Ishikawa (cell line): Measurements from ENCODE around the gene PPP1R9A.

ENCODE experiments used
- CEBPB ChIP-seq: IDR thresholded peaks from 2 replicates; pipeline ENCODE4 v1.6.1; 2012
- CREB1 ChIP-seq: IDR thresholded peaks from 2 replicates; pipeline ENCODE4 v1.6.1; 2012; ENCODE audit warnings: low read depth
- EGR1 ChIP-seq: IDR thresholded peaks from 2 replicates; pipeline ENCODE4 v1.6.1; 2012
- EP300 ChIP-seq: IDR thresholded peaks from 2 replicates; pipeline ENCODE4 v1.6.1; 2012; ENCODE audit warnings: borderline replicate concordance
- FOXM1 ChIP-seq: IDR thresholded peaks from 2 replicates; pipeline ENCODE4 v1.6.1; 2012; ENCODE audit warnings: low read depth, borderline replicate concordance
- NFIC ChIP-seq: IDR thresholded peaks from 2 replicates; pipeline ENCODE4 v1.6.1; 2012
- RAD21 ChIP-seq: IDR thresholded peaks from 2 replicates; pipeline ENCODE4 v1.6.1; 2012; ENCODE audit warnings: low read depth
- TAF1 ChIP-seq: IDR thresholded peaks from 2 replicates; pipeline ENCODE4 v1.6.1; 2012; ENCODE audit warnings: low read depth, mild to moderate bottlenecking
- TCF12 ChIP-seq: IDR thresholded peaks from 2 replicates; pipeline ENCODE4 v1.6.1; 2012; ENCODE audit warnings: low read depth
- TEAD4 ChIP-seq: IDR thresholded peaks from 2 replicates; pipeline ENCODE4 v1.6.1; 2012
- YY1 ChIP-seq: IDR thresholded peaks from 2 replicates; pipeline ENCODE4 v1.6.1; 2012; ENCODE audit warnings: low read depth
- ZBTB7A ChIP-seq: IDR thresholded peaks from 2 replicates; pipeline ENCODE4 v1.6.1; 2012; ENCODE audit warnings: low read depth
- TF ChIP-seq, protein P1 (sequence below): IDR thresholded peaks from 2 replicates; pipeline ENCODE4 v1.6.1; 2012
- TF ChIP-seq, protein P2 (sequence below): IDR thresholded peaks from 2 replicates; pipeline ENCODE4 v1.6.1; 2012; ENCODE audit warnings: low read depth, mild to moderate bottlenecking
- TF ChIP-seq, protein P3 (sequence below): IDR thresholded peaks from 2 replicates; pipeline ENCODE4 v1.6.1; 2012

The PPP1R9A gene

DNA sequence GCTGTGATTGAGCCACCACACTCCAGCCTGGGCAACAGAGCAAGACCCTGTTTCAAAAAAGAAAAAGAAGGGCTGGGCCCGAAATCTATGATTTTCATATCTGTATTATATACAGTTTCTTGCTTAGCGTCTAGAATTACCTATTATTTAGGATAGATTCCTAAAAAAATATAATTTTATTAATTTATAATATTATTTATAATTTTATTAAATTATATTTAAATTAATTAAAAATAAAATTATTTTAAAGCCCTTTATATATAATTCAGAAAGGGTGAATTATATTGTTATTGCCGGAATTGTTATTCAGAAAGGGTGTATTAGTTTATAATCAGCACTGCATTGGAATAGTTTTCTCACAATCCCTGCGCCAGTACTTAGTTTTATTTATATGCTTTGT lies 14.5 kb downstream of the PPP1R9A start:
- TF ChIP-seq ZBTB7A (no peak), RAD21 (no peak), YY1 (no peak), FOXM1 (no peak), CREB1 (no peak), EP300 (no peak), TEAD4 (no peak), EGR1 (no peak), CEBPB (no peak), TAF1 (no peak), TCF12 (no peak), NFIC (no peak)
- TF ChIP-seq, protein P1, sequence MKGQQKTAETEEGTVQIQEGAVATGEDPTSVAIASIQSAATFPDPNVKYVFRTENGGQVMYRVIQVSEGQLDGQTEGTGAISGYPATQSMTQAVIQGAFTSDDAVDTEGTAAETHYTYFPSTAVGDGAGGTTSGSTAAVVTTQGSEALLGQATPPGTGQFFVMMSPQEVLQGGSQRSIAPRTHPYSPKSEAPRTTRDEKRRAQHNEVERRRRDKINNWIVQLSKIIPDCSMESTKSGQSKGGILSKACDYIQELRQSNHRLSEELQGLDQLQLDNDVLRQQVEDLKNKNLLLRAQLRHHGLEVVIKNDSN, result no peak
- TF ChIP-seq, protein P2, sequence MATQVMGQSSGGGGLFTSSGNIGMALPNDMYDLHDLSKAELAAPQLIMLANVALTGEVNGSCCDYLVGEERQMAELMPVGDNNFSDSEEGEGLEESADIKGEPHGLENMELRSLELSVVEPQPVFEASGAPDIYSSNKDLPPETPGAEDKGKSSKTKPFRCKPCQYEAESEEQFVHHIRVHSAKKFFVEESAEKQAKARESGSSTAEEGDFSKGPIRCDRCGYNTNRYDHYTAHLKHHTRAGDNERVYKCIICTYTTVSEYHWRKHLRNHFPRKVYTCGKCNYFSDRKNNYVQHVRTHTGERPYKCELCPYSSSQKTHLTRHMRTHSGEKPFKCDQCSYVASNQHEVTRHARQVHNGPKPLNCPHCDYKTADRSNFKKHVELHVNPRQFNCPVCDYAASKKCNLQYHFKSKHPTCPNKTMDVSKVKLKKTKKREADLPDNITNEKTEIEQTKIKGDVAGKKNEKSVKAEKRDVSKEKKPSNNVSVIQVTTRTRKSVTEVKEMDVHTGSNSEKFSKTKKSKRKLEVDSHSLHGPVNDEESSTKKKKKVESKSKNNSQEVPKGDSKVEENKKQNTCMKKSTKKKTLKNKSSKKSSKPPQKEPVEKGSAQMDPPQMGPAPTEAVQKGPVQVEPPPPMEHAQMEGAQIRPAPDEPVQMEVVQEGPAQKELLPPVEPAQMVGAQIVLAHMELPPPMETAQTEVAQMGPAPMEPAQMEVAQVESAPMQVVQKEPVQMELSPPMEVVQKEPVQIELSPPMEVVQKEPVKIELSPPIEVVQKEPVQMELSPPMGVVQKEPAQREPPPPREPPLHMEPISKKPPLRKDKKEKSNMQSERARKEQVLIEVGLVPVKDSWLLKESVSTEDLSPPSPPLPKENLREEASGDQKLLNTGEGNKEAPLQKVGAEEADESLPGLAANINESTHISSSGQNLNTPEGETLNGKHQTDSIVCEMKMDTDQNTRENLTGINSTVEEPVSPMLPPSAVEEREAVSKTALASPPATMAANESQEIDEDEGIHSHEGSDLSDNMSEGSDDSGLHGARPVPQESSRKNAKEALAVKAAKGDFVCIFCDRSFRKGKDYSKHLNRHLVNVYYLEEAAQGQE, result no peak
- TF ChIP-seq, protein P3, sequence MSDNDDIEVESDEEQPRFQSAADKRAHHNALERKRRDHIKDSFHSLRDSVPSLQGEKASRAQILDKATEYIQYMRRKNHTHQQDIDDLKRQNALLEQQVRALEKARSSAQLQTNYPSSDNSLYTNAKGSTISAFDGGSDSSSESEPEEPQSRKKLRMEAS, result no peak

DNA sequence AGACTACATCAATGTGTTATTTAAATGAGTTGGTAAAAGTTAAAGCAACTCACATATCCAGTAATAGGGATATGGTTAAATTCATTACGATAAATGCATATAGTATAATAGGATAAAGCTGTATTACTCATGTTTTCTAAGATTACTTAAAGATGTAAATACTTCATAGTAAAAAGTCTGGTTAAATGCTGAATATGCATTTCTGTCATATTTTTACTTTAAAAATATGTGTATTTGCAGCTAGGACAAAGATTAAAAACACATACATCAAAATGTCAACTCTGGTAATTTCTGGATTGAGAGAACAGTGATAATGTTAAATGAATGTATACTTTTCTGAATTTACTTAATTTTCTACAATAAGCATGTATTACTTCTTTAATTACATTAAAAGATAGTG lies 15.1 kb downstream of the PPP1R9A start:
- TF ChIP-seq, protein P1, result no peak
- no peak for TF ChIP-seq RAD21
- no peak for TF ChIP-seq TEAD4
- TF ChIP-seq YY1, result no peak
- TF ChIP-seq, protein P3, result no peak
- TF ChIP-seq FOXM1, result no peak

DNA sequence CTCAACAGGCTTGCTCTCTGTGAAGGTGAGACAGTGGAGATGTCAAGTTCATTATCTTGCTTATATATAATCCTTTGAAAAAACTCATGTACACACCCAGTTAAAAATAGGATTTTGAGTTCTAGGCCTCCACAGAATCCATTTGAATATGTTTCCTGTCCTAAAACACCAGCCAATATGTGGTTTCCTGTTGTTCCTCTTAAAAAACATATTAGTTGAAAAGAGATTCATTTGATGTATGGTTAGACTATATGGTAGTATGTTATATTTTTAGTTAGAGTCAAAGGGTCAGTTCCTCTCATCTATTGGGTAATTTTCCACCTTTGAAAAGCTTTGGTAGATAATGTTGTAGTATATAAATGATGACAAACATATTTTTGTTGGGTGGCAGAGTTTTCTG lies 16.0 kb downstream of the PPP1R9A start:
- TF ChIP-seq EGR1 (no peak), TAF1 (no peak), CREB1 (no peak), CEBPB (no peak), ZBTB7A (no peak), RAD21 (no peak), FOXM1 (no peak), TCF12 (no peak), EP300 (no peak), TEAD4 (no peak), YY1 (no peak), NFIC (no peak)
- TF ChIP-seq, protein P1, result no peak
- TF ChIP-seq, protein P3, result no peak
- TF ChIP-seq, protein P2, result no peak

DNA sequence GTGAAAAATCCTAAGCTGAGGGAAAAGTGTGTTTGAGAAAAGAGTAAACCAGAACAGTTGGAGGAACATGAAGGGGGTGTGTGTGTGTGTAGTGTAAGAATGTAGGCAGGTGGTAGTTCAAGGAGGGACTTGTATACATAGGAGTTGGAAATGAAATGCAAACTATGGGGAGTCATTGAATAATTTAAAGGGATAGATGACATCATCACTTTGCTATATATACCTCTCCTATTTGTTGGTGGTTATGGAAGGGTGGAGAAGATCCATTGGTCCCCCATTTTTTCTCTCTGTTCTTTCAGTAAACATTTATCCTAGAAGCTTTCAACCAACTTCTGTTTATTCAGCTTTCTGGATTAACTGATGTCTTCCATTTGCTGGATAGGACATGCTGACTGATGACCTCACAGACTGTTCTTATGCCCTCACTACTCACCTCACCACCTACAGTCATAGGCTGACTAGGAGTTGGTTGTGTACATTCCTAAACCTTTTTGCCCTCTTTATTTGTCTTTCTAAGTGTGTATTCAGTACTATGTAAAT lies 20.8 kb downstream of the PPP1R9A start:
- no peak for TF ChIP-seq YY1

DNA sequence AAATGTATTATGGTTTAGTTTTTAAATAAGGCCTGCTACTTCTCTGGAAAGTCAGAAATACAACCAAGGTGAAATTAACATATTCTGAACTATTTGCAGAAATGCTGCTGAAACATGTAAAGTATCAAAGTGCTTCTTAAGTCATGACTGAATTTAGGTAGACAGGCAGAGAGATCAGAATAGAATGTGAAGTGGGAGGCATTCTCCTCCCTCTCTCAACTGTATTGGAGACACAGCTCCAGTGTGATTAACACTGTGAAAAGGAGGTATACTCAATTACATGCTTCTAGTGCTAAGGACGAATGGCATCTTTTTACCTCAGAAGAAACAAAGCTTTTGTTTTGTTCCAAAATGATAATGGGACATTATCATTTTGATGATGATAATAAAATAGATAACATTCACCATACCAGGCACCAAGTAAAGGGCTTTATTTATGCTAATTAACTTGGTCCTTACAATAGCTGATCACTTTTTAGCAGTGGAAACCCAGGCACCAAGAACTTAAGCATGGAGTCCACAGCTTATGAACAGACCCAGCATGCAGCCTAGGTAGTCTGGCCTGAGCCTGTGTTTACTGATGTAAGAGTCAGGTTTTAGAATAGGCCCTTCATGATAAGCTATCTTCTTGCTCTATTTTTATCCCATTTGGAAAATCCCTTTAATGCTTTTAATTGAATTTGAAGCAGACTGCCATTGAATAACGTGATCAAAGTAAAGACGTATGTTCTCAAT lies 26.0 kb downstream of the PPP1R9A start:
- TF ChIP-seq TAF1 (no peak), YY1 (no peak), NFIC (no peak), RAD21 (no peak), CEBPB (no peak), TCF12 (no peak), ZBTB7A (no peak), EP300 (no peak), TEAD4 (no peak), CREB1 (no peak), EGR1 (no peak), FOXM1 (no peak)
- TF ChIP-seq, protein P1, result no peak
- TF ChIP-seq, protein P2, result no peak
- TF ChIP-seq, protein P3, result no peak
